ENCODE data around the gene ENOX2. TPM values are rescaled to one million over a fixed set of nuclear protein-coding genes. Genes with fewer than 3 reads are reported as not detected.

ENOX2 gene
- total RNA-seq, 4 donors from 2014 or later, result 12.7 to 26.9 (median 21.4) TPM

DNA sequence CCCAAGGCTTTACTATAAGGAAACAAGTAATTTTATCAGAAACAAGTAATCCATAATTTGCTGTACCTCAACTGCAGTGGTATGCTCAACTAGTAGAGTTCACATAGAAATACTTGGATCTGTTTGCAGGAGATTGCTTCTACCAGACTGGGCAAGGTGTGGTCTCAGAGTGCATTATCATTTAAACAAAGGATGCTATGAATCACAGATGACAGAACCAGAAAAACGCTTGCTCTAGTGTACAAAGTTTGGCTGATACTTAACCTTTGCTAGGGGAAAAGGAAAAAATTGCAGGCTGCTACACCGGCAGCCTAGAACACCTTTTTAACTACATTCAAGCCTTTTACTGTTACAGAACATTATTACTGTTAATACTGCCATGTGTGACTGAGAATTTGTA lies 97.1 kb downstream of the ENOX2 start:
- TF ChIP-seq, protein P1, sequence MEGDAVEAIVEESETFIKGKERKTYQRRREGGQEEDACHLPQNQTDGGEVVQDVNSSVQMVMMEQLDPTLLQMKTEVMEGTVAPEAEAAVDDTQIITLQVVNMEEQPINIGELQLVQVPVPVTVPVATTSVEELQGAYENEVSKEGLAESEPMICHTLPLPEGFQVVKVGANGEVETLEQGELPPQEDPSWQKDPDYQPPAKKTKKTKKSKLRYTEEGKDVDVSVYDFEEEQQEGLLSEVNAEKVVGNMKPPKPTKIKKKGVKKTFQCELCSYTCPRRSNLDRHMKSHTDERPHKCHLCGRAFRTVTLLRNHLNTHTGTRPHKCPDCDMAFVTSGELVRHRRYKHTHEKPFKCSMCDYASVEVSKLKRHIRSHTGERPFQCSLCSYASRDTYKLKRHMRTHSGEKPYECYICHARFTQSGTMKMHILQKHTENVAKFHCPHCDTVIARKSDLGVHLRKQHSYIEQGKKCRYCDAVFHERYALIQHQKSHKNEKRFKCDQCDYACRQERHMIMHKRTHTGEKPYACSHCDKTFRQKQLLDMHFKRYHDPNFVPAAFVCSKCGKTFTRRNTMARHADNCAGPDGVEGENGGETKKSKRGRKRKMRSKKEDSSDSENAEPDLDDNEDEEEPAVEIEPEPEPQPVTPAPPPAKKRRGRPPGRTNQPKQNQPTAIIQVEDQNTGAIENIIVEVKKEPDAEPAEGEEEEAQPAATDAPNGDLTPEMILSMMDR (IDR thresholded peaks at IDR 0.05; ENCODE audit: low read depth), result no peak

DNA sequence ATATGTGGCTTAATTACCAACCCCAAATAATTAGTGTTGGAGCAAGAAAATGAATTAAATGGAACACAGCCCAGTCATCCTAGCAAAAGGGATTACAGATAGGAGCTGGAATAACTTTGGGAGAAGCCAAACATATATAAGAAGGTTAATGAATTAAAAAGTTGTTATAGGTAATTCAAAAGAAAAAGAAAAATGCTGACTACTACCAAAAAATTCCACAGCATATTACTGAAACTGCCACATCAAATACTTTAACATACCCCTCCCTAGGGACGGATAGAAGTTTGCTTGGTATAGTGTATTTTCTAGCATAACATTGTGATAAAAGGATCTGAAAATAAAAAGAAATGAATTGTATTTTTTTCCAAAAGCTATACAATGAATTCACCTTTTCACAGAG lies 99.5 kb downstream of the ENOX2 start:
- TF ChIP-seq, protein P1 (IDR thresholded peaks at IDR 0.05; ENCODE audit: low read depth), result no peak

DNA sequence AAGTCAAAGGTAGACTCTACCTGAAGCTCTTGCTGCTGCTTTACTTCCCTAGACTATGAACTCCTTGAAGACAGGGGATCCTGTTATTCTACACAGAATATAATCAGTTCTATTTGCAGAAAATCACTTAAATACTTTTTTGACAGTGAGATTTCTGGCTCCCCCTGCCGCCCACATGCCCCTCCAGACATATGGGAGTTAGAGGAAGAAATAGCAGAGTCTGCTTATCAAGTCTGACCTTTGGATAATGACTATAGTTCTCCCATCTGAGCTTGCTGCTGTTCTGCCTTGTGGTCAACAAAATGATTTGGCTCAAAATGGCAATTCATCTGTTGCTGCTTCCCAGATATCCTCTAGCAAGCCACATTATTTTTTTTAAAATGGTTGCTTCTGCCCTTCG lies 101.1 kb downstream of the ENOX2 start:
- TF ChIP-seq, protein P1 (IDR thresholded peaks at IDR 0.05; ENCODE audit: low read depth), result no peak

DNA sequence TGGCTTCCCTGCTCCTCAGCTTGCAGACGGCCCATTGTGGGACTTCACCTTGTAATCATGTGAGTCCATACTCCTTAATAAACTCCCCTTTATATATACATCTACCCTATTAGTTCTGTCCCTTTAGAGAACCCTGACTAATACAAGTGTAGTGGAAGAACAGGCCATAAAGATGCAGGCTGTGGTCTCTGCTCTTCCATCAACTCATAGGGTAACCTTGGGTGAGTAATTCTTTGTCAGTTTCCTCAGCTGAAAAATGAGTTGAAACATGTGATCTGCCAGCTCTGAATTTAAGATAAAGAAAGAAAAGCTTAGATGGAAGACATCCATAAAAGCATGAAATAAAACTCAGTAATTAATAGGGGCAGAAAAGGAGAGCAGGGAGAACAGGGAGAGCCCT lies 103.6 kb downstream of the ENOX2 start:
- TF ChIP-seq, protein P1 (IDR thresholded peaks at IDR 0.05; ENCODE audit: low read depth), result no peak

DNA sequence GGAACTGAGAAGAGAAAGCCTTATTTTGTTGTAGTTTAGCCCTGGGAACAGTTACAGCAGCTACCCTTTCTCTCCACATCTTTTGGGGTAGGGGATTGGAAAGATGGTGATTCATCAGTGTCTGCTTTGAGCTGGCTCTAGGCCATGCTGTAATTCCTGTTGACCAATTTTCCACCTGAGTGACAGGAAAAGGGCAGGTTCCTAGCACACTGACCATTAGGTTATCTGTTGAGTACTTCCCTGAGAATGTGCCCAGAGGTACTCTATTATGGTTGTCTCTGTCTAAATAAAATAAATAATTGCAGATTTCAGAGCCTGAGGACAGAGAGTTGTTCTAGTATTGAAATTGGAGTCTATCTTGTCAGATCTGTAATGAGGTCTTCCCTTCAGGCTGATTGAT lies 109.0 kb downstream of the ENOX2 start:
- TF ChIP-seq, protein P1 (IDR thresholded peaks at IDR 0.05; ENCODE audit: low read depth), result no peak

DNA sequence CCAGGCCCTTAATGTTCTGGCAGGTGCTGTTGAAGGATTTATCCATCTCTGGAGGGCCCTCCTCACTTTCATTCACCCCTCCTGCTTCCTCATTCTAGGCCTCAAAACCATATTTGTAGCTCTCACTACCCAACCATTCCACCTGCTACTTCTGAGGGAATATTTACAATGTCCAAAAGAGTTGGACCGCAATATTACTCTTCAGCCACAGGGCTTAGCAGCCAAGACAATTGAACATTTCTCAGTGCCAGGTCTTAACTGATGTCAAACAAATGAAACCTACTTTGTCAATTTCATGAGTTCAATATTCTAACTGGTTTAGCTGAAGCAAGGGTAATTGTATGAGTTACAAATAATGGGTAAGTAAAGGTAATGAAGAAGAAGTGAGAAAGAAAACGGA lies 113.2 kb downstream of the ENOX2 start:
- TF ChIP-seq, protein P1 (IDR thresholded peaks at IDR 0.05; ENCODE audit: low read depth), result no peak

DNA sequence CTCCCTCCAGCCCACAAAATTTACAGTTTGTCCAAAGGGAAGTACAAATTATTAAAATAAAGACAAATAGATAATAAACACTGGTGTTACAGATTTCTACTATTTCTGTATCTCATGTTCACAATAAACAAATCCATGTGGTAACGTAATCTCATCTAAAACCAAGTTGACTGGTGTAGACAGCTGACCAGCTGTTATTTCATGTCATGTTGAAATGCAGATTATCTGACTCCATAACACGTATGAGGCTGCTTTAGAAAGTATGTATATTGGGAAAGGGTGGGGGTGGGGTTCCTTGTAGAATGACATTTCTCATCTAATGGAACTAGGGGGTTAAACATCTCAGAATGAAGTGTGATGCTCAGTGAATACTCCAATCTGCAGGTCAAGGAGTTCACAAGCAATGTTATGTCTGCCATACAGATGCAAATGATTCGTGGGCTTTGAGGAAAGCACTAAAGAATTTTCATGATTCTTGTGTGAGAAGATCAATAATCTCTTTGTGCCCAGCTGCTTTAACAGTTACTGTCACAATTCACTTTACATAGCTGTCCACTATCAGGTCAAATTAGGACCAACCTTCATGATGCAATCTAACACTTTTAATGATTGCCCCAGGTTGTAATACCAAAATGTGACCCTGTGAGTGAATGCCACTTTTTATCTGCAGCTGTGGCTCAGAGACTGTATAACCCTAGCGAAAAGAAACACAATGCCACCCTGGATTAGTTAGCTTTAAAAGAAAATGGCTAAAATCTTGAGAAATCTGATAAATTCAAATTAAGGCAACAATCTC lies 114.0 kb downstream of the ENOX2 start:
- TF ChIP-seq, protein P1 (IDR thresholded peaks at IDR 0.05; ENCODE audit: low read depth), result no peak

Measured in subcutaneous adipose tissue (tissue), 4 donors.